Hepatocyte (in vitro differentiated cells): ENCODE measurements around the gene RSRC2. TPM values are rescaled to one million over a fixed set of nuclear protein-coding genes. Genes with fewer than 3 reads are reported as not detected.

Experiments
- DNase-seq: peaks from one replicate; pipeline ENCODE4 v3.0.0-alpha.2; 2016; ENCODE audit warnings: low spot score
- H2AFZ ChIP-seq: fragments of 200-600 bp; sonication (generic); 2 replicates; pipeline ENCODE4 v1.6.0; 2016; ENCODE audit warnings: antibody characterized with exemption, mild to moderate bottlenecking
- H3K27ac ChIP-seq: fragments of 200-600 bp; sonication (generic); 2 replicates; pipeline ENCODE4 v1.5.1; 2016; ENCODE audit warnings: mild to moderate bottlenecking
- H3K27me3 ChIP-seq: fragments of 200-600 bp; sonication (generic); 2 replicates; pipeline ENCODE4 v1.6.1; 2016
- H3K36me3 ChIP-seq: fragments of 200-600 bp; sonication (generic); replicated peaks from 2 replicates; pipeline ENCODE4 v1.5.1; 2016; ENCODE audit warnings: low read depth; ENCODE audit not compliant: insufficient read depth
- H3K4me1 ChIP-seq: fragments of 200-600 bp; sonication (generic); 2 replicates; pipeline ENCODE4 v1.5.1; 2016; ENCODE audit warnings: mild to moderate bottlenecking, moderate library complexity; ENCODE audit not compliant: insufficient read depth
- H3K4me2 ChIP-seq: fragments of 200-600 bp; sonication (generic); 2 replicates; pipeline ENCODE4 v1.6.0; 2016
- H3K4me3 ChIP-seq: fragments of 200-600 bp; sonication (generic); 2 replicates; pipeline ENCODE4 v1.5.1; 2016; ENCODE audit warnings: mild to moderate bottlenecking
- H3K79me2 ChIP-seq: fragments of 200-600 bp; sonication (generic); 2 replicates; pipeline ENCODE4 v1.6.0; 2017; ENCODE audit warnings: mild to moderate bottlenecking
- H3K9me2 ChIP-seq: fragments of 200-600 bp; sonication (generic); replicated peaks from 2 replicates; pipeline ENCODE4 v1.6.0; 2017; ENCODE audit warnings: mild to moderate bottlenecking; ENCODE audit not compliant: insufficient read depth
- H3K9me3 ChIP-seq: fragments of 200-600 bp; sonication (generic); 2 replicates; pipeline ENCODE4 v1.5.1; 2016; ENCODE audit warnings: low read depth, mild to moderate bottlenecking
- H4K20me1 ChIP-seq: fragments of 200-600 bp; sonication (generic); 2 replicates; pipeline ENCODE4 v1.6.0; 2016; ENCODE audit warnings: mild to moderate bottlenecking; ENCODE audit not compliant: insufficient read depth, poor library complexity, severe bottlenecking
- CTCF ChIP-seq: fragments of 200-600 bp; sonication (generic); IDR thresholded peaks from 2 replicates; pipeline ENCODE4 v1.5.1; 2016; ENCODE audit warnings: antibody characterized with exemption, mild to moderate bottlenecking; ENCODE audit not compliant: poor library complexity
- EZH2 ChIP-seq: fragments of 200-600 bp; sonication (generic); IDR thresholded peaks from 2 replicates; pipeline ENCODE4 v1.6.1; 2016; ENCODE audit warnings: antibody characterized with exemption, mild to moderate bottlenecking, borderline replicate concordance
- EZH2phosphoT487 ChIP-seq: fragments of 200-600 bp; sonication (generic); IDR thresholded peaks from one replicate; pipeline ENCODE4 v1.6.1; 2018; ENCODE audit warnings: antibody characterized with exemption, mild to moderate bottlenecking, low read depth, moderate library complexity; ENCODE audit not compliant: unreplicated experiment, severe bottlenecking
- WGBS: methylation state at CpG from one replicate; pipeline ENCODE4 v1.1.6; 2016; ENCODE audit warnings: low lambda C conversion rate; ENCODE audit errors: missing lambda C conversion rate; 5-methylcytosine and 5-hydroxymethylcytosine counted together
- polyA plus RNA-seq: library from polyadenylated mRNA; unstranded; fragments of >200 nt; fragmentation: Nextera tagmentation; extraction: Ambion mirVana; gene quantifications from 2 replicates; pipeline ENCODE4 v1.2.1, GENCODE V29; 2016
- total RNA-seq: library from RNA; depleted of rRNA; stranded (reverse); fragments of >200 nt; gene quantifications from 2 replicates; pipeline ENCODE4 v1.2.3, GENCODE V29; 2014

Gene RSRC2
- total and polyA plus RNA-seq, 2 experiments from 2014 or later, result 53.6 to 90.9 TPM

GRCh38 chr12:122459211-122459610 is 67.5 kb downstream of the RSRC2 start:
- Histone ChIP-seq H3K79me2 (no peaks in the 10 kb centered on the region), H3K4me3 (no peak overlapping the region), H3K9me3 (no peaks in the 10 kb centered on the region), H3K36me3 (no peaks in the 10 kb centered on the region), H2AFZ (no peak overlapping the region), H3K4me1 (no peaks in the 10 kb centered on the region), H3K27me3 (no peaks in the 10 kb centered on the region), H3K27ac (no peak overlapping the region), H3K4me2 (no peak overlapping the region), H3K9me2 (no peaks in the 10 kb centered on the region), H4K20me1 (no peaks in the 10 kb centered on the region)
- TF ChIP-seq CTCF (no peak), EZH2 (no peak), EZH2phosphoT487 (no peak)
- WGBS, result 98% methylated on average over 2 of the region's 2 CpGs
- no peak for DNase-seq

DNA sequence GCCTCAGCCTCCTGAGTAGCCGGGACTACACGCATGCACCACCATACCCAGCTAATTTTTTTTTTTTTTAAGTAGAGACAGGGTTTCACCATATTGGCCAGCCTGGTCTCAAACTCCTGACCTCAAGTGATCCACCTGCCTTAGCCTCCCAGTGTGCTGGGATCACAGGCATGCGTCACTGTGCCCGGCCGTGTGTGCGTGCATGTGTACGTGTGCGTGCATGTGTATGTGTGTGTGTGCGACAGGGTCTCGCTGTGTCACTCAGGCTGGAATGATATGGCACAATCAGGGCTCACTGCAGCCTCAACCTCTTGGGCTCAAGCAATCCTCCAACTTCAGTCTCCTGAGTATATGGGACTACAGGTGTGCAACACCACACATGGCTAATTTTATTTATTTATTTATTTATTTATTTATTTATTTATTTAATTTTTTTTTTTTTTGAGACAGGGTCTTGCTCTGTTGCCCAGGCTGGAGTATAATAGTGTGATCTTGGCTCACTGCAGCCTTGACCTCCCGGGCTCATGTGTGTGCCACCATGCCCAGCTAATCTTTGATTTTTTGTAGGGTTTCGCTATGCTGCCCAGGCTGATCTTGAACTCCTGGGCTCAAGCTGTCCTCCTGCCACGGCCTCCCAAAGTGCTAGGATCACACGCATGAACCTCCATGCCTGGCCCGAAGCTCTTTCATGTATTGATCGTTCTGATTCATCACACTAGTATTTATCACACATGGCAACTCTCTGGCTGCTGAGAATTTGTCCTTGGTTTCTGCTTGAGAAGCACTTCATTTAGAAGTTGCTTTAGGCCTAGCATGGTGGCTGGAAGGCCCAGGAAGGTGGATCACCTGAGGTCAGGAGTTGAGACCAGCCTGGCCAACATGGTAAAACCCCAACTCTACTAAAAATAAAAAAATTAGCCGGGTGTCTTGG is 68.4 kb downstream of the RSRC2 start:
- no peaks in the 10 kb centered on the region for H3K27me3 ChIP-seq
- no peaks in the 10 kb centered on the region for H3K79me2 ChIP-seq
- H3K9me2 ChIP-seq, result no peaks in the 10 kb centered on the region
- no peaks in the 10 kb centered on the region for H3K4me1 ChIP-seq
- no peak overlapping the region for H3K4me2 ChIP-seq
- no peak overlapping the region for H3K27ac ChIP-seq
- H3K9me3 ChIP-seq, result no peaks in the 10 kb centered on the region
- TF ChIP-seq CTCF (no peak), EZH2phosphoT487 (no peak), EZH2 (no peak)
- no peak overlapping the region for H3K4me3 ChIP-seq
- 96% methylated on average over 17 of the region's 17 CpGs for WGBS
- no peaks in the 10 kb centered on the region for H3K36me3 ChIP-seq
- DNase-seq, result no peak
- H2AFZ ChIP-seq, result no peak overlapping the region
- H4K20me1 ChIP-seq, result no peaks in the 10 kb centered on the region

DNA sequence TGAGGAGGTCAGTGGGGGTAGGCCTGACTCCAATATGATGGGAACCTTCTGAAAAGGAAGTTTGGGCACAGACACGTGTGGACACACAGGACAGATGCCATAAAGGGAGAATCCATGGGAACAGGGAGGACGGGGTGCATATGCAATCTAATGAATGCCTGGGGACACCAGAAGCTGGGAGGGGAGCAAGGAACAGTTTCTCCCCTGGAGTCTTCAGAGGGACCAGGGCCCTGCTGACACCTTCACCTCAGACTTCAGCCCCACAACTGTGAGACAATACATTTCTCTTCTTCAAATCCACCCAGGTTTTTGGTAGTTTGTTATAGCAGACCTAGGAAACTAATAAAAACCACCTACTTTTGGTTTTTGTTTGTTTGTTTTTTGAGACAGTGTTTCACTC is 69.1 kb downstream of the RSRC2 start:
- WGBS, result 90% methylated on average over 2 of the region's 2 CpGs
- Histone ChIP-seq H4K20me1 (no peaks in the 10 kb centered on the region), H3K9me2 (no peaks in the 10 kb centered on the region), H3K36me3 (no peaks in the 10 kb centered on the region), H3K27ac (no peak overlapping the region), H3K4me3 (no peak overlapping the region), H2AFZ (no peak overlapping the region), H3K4me1 (no peaks in the 10 kb centered on the region), H3K27me3 (no peaks in the 10 kb centered on the region), H3K79me2 (no peaks in the 10 kb centered on the region), H3K9me3 (no peaks in the 10 kb centered on the region), H3K4me2 (no peak overlapping the region)
- TF ChIP-seq EZH2phosphoT487 (no peak), EZH2 (no peak), CTCF (no peak)
- DNase-seq, result no peak
